22Rv1 (cell line): ENCODE results near the gene NEK10.
A peak's percentile ranks its signal among the peaks of the same experiment; 100 is the strongest.

Source experiments
- H3K27ac ChIP-seq: fragments of 450-650 bp; 2 replicates; pipeline ENCODE4 v1.5.1; 2017
- ZFX ChIP-seq: fragments of 450-650 bp; IDR thresholded peaks from 2 replicates; pipeline ENCODE4 v1.6.1; 2017; ENCODE audit warnings: antibody characterized with exemption, borderline replicate concordance
- TF ChIP-seq, protein P1 (sequence below): fragments of 450-650 bp; IDR thresholded peaks from 2 replicates; pipeline ENCODE4 v1.5.1; 2017; ENCODE audit warnings: mild to moderate bottlenecking

Gene NEK10

DNA sequence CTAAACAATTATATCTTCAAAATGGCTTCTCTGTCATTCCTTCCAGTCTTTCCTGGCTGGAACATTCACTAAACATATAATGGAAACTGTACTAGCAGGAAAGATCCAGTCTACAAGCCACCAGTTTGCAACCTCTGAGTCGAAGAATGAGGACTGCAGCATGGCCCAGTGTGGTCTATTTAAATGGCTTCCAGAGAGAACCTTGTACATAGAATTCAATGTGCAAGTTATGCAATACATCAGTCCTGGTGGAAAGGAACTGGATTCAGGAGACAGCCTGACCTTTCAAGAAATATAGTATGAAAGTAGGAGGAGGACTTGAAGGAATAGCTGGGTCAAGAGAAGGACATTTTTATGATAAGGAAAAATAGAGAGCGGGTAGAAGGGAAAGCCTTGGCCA, 49.9 kb downstream of the NEK10 start:
- H3K27ac ChIP-seq, result peak overlapping the region; percentile 35; the same call in 1 of the 2 replicates
- TF ChIP-seq, protein P1, sequence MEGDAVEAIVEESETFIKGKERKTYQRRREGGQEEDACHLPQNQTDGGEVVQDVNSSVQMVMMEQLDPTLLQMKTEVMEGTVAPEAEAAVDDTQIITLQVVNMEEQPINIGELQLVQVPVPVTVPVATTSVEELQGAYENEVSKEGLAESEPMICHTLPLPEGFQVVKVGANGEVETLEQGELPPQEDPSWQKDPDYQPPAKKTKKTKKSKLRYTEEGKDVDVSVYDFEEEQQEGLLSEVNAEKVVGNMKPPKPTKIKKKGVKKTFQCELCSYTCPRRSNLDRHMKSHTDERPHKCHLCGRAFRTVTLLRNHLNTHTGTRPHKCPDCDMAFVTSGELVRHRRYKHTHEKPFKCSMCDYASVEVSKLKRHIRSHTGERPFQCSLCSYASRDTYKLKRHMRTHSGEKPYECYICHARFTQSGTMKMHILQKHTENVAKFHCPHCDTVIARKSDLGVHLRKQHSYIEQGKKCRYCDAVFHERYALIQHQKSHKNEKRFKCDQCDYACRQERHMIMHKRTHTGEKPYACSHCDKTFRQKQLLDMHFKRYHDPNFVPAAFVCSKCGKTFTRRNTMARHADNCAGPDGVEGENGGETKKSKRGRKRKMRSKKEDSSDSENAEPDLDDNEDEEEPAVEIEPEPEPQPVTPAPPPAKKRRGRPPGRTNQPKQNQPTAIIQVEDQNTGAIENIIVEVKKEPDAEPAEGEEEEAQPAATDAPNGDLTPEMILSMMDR, result no peak
- TF ChIP-seq ZFX, result no peak

DNA sequence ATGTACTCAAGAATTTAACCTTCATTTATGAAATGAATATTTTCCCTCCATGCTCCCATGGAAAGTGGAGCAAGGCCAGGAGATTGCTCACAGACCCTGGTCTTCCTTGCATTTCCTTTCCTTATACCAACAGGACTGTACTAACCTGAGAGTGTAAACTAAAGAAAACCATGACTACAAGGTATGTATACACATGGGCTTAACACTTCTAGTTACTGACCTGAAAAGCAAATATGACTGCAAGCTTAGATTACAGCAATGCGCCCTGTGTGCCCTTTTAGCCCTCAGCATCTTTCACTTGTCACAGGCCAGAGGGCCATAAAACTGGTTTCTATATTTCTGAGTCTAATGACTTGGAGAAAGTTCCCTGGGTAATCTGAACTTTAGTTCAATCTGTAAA, 52.1 kb downstream of the NEK10 start:
- no peak overlapping the region for H3K27ac ChIP-seq
- TF ChIP-seq ZFX, result no peak
- TF ChIP-seq, protein P1, result no peak

DNA sequence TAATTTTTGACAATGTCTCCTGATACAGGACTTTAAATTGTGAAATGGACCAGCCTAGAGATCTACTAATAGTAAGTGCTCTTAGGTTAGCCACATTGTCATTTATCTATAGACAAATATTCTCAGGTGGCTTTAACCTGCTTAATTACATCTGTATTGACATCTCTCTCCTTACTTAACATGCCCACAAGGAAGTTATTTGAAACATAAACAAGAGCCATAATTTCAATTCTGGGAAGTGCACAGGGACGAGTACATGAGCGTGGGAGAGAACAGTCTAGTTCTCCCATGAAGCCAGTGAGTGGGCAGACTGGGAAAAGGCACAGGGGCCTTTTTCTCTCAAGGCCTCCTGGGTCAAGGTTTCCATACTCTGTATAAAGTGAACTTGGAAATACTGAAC, 54.2 kb downstream of the NEK10 start:
- H3K27ac ChIP-seq, result no peak overlapping the region
- TF ChIP-seq, protein P1, result no peak
- no peak for TF ChIP-seq ZFX

DNA sequence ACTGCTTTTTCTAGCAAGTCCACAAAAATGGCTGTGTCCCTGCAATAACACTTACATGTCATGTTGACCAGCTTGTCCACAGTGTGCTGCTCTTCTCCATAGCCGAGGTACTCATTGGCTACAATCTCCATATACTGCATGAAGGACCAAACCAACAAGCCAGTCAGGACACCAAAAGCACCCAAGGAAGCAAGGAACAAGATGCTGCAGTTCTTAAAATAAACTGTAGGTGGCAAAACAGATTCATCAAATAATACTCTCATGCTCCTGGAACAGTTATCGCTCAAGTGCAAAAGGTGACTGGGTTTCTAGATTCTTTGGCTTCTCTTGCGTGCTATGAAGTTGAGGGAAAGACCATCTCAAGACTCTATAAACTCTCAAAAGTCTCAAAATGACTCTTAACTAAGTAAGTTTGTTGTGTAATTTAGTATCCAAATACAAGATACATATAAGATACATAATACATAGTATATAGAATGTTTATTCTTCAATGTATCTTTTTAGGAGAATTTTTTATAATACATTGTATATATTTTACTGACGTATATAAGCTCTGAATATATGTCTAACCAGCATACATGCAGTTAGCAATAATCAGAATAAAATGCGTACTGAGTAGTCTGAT, 57.0 kb downstream of the NEK10 start:
- TF ChIP-seq, protein P1, result peak; percentile 81
- TF ChIP-seq ZFX, result no peak
- H3K27ac ChIP-seq, result no peak overlapping the region

DNA sequence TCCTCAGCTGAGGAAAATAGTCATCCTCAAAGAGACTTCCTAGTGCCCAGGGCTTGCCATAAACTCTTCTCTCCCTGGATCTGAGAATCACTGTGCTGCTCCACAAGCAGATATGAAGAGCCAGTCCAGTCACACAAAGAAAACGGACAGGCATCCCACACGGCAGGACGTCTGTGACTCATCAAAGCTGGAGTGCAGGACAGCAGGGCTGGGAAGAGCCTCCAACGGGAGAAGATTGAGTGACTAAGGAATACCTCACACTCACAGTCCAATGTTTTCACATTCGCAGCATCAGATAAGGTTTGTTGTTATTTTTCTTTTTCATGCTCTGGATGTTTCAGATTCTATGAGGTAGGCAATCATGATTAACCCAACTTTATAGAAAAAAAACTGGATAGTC, 57.8 kb downstream of the NEK10 start:
- no peak for TF ChIP-seq ZFX
- TF ChIP-seq, protein P1, result no peak

DNA sequence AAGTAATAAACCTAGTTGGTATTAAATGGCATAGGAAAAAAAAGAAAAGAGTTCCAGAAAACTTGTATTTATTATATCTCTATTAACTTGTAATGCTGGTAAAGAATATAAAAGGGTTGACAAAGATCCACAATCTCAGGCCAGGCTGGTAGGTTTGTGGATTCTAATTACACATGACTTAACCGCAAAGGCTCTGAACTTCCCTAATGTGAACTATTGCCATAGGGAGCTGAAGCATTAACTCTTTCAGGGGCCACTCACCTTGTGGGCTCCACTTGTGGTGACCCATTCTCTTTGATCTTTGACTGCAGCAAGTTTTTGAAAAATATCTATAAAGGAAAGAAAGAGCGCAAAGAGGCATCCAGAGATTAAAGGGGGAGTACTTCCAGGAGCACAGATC, 58.5 kb downstream of the NEK10 start:
- H3K27ac ChIP-seq, result no peak overlapping the region
- TF ChIP-seq ZFX, result no peak
- TF ChIP-seq, protein P1, result no peak

More for the DNA sequence above, 57.8 kb downstream of the NEK10 start:
- H3K27ac ChIP-seq, result no peak overlapping the region

DNA sequence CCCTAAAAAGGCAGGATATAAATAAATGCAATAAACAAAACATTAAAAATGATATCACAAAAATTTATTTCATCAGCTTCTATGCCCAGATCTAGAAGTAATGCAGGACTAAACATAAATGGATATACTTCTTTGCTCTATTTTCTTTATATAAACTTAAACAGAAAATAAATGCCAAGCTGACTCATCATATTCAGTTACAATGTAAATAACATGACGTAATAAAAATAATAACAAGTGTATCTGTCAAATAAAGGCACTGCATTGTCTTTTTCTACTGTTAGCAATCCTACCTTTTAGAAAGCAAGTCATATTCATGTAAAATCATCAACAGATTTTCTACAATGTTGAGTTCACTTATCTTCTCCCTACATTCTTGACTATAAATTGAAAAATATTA, 61.6 kb downstream of the NEK10 start:
- no peak overlapping the region; the same call in 1 of the 2 replicates for H3K27ac ChIP-seq
- TF ChIP-seq, protein P1, result no peak
- no peak for TF ChIP-seq ZFX
